Lower leg skin (tissue), 4 donors: ENCODE data around the gene SVOPL. TPM values are rescaled to one million over a fixed set of nuclear protein-coding genes. Genes with fewer than 3 reads are reported as not detected.
A peak's percentile ranks its signal among the peaks of the same experiment; 100 is the strongest.

Experiments used
- DNase-seq, 2 donors: peaks; one replicate each; pipeline ENCODE4 v3.0.0-alpha.2; 2019; ENCODE audit warnings: low spot score in 2 of 2
- H3K4me3 ChIP-seq: fragments of 200-600 bp; sonication (generic); 2 replicates; pipeline ENCODE4 v1.5.1; 2017; ENCODE audit warnings: mild to moderate bottlenecking, low read depth; ENCODE audit not compliant: poor library complexity, severe bottlenecking
- POLR2A ChIP-seq, 2 donors: fragments of 450-650 bp; IDR thresholded peaks; one replicate each; pipeline ENCODE4 v1.6.1; 2016 to 2017; ENCODE audit warnings: antibody characterized with exemption in 2 of 2, mild to moderate bottlenecking in 1 of 2, moderate library complexity in 1 of 2
- WGBS, 2 donors: methylation state at CpG; one replicate each; pipeline ENCODE4 v1.1.5; 2018; 5-methylcytosine and 5-hydroxymethylcytosine counted together
- intact Hi-C: fragments of 100-400 bp; cut with DNase I; formaldehyde crosslinking; loops from one replicate; pipeline ENCODE4 v1.15.0; 2023; ENCODE audit warnings: low total_unique reads
- total RNA-seq, 4 donors: library from RNA; depleted of rRNA; stranded (reverse); fragments of >200 nt; gene quantifications; one replicate each; pipeline ENCODE4 v1.1.0, GENCODE V29; 2016
- TF ChIP-seq, protein P1 (sequence below), 3 donors: fragments of 450-650 bp; IDR thresholded peaks; one replicate each; pipeline ENCODE4 v1.5.1; 2016; ENCODE audit warnings: antibody characterized with exemption in 3 of 3, mild to moderate bottlenecking in 3 of 3, moderate library complexity in 2 of 3

SVOPL gene
- total RNA-seq, 4 donors from 2014 or later, result 0.21 to 1.6 TPM; not detected in 2

GRCh38 chr7:138667535-138668228 is 33.5 kb downstream of the SVOPL start:
- TF ChIP-seq POLR2A (IDR thresholded peaks at IDR 0.05), result no peak
- TF ChIP-seq, protein P1, sequence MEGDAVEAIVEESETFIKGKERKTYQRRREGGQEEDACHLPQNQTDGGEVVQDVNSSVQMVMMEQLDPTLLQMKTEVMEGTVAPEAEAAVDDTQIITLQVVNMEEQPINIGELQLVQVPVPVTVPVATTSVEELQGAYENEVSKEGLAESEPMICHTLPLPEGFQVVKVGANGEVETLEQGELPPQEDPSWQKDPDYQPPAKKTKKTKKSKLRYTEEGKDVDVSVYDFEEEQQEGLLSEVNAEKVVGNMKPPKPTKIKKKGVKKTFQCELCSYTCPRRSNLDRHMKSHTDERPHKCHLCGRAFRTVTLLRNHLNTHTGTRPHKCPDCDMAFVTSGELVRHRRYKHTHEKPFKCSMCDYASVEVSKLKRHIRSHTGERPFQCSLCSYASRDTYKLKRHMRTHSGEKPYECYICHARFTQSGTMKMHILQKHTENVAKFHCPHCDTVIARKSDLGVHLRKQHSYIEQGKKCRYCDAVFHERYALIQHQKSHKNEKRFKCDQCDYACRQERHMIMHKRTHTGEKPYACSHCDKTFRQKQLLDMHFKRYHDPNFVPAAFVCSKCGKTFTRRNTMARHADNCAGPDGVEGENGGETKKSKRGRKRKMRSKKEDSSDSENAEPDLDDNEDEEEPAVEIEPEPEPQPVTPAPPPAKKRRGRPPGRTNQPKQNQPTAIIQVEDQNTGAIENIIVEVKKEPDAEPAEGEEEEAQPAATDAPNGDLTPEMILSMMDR (IDR thresholded peaks at IDR 0.05), result no peak
- WGBS, 2 donors, result 78 to 85% methylated on average over 6 of the region's 6 CpGs
- H3K4me3 ChIP-seq, result no peak overlapping the region
- intact Hi-C loops, result no loop called here
- DNase-seq, result no peak

DNA sequence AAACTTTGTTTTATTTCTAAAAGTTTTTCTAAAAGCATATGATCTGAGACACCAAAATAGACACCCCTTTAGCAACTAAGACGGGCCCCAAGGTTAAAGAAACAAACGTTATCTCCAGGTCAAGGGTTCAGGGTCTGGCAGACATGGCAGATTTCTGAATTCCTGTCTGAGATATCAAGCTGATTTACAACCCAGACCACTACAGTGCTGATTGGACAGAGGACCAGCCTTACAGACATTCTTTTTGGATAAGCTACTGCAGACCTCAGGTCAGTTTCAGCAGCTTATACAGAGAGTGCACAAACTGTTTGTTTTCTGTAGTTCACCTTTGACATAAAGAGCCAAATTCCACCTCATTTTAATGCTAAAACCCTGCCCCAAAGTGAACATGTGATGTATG is 34.8 kb downstream of the SVOPL start:
- no peak overlapping the region for H3K4me3 ChIP-seq
- intact Hi-C loops, result no loop called here
- TF ChIP-seq, protein P1 (IDR thresholded peaks at IDR 0.05), result no peak
- TF ChIP-seq POLR2A (IDR thresholded peaks at IDR 0.05), result no peak
- DNase-seq, result no peak
- WGBS, 2 donors, result 20 to 28% methylated on average over 2 of the region's 2 CpGs

DNA sequence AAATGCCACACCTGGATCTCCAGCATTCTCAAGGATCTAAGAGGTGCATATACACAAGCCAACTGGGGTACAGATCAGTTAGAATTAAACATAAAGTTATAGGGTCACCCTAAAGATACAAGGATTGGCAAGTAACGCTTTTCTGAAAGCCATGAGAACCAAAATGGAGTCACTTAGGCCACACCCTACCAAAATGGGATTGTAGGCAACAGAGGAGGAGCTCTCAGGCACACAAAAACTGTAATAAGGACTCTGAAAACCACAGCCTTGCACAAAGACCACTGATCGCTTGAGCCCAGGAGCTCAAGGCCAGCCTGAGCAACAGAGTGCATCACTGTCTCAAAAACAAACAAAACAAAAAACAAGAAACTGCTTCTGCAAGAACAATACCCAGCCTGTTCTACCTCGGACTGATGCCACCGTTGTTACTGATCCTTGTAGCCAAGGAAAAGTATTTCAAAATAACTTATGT is 35.5 kb downstream of the SVOPL start:
- intact Hi-C loops, result no loop called here
- WGBS, 2 donors, result 72 to 80% methylated on average over 4 of the region's 4 CpGs
- DNase-seq, result no peak
- H3K4me3 ChIP-seq, result no peak overlapping the region
- TF ChIP-seq, protein P1 (IDR thresholded peaks at IDR 0.05), result no peak
- no peak for TF ChIP-seq POLR2A (IDR thresholded peaks at IDR 0.05)

GRCh38 chr7:138665249-138665648 is 35.9 kb downstream of the SVOPL start:
- H3K4me3 ChIP-seq, result no peak overlapping the region
- DNase-seq, result no peak
- intact Hi-C loops, result no loop called here
- TF ChIP-seq, protein P1 (IDR thresholded peaks at IDR 0.05), result no peak
- no peak for TF ChIP-seq POLR2A (IDR thresholded peaks at IDR 0.05)
- WGBS, 2 donors, result 53 to 58% methylated on average over 4 of the region's 4 CpGs

DNA sequence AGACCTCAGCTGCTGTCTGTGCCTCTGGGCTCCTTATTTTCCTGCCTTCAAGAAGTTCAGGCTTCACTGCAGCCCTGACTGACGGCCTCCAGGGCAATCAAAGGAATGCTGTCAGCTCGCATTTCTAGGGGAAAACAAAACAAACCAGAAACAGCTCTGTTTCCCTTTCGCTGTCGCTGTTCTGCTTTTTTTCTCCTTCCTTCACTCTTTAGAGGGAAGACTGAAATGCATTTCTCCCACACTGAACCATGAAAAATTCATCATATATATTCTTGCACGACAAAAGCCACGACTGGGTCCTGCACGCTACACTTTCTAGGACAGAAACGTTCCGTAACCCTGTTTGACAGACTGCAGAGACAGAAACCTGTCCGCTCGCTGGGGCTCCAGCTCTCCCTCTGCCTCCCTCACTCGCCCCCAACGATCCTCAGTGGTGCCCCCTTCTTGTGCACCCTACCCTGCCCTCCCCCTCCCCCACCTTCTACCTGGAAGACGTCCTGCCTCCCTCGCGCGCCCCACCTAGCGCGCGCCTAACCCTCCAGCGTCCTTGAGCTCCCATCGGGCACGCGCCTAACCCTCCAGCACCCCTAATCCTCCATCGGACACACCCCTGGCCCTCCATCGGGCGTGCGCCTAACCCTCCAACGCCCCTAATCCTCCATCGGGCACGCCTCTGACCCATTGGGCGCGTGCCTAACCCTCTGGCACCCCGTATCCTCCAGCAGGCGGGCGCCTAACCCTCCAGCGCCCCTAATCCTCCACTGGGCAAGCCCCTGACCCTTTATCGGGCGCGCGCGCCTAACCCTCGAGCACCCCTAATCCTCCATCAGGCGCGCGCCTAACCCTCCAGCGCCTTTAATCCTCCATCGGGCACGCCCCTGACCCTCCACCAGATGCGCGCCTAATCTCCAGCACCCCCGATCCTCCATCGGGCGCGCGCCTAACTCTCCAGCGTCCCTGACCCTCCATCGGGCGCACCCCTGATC is 37.1 kb downstream of the SVOPL start:
- TF ChIP-seq, protein P1 (IDR thresholded peaks at IDR 0.05), result no peak
- no peak for TF ChIP-seq POLR2A (IDR thresholded peaks at IDR 0.05)
- no peak for DNase-seq
- 35 to 39% methylated on average over 59 of the region's 59 CpGs for WGBS, 2 donors
- intact Hi-C loops, result no loop called here
- peak overlapping the region; percentile 34 for H3K4me3 ChIP-seq
